Measurements from ENCODE around the gene CENPP.
"Not testable (repeated sequence)": the region's sequence is repeated elsewhere in the genome, so short reads cannot be mapped to it uniquely, and the experiment has no call there.

The CENPP gene

DNA sequence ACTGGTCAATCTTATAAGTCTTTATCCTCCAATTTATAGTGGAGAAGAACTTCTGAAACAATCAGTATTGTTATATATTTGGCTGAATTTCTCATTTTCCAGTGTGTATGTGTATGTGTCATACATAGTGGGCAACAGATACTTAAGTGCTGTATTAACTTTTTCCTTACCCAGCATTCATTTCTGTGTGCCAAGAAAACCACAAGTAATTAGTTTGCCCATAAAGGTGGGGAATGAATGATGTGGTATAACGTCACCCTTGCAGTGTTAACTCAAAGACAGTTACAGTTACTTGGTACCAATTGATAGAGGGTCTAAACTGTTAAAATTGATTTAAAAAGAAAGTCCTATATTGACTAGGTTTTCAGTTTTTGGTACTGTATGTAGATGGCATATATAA lies 76.6 kb downstream of the CENPP start:
- WGBS, 2 experiments (ENCODE audit: insufficient coverage in 2 of 2): 60% methylated on average over 1 of the region's 1 CpG; no CpG with 5 or more reads in 1 of the 2 experiments
- Histone ChIP-seq H3K4me1 (ENCODE audit: control insufficient read depth, insufficient read depth, low read length, poor library complexity, severe bottlenecking) (peaks cover 9% of the 10 kb centered on the region), H3K9me3 (ENCODE audit: control insufficient read depth, low read length) (no peaks in the 10 kb centered on the region), H3K4me3 (ENCODE audit: extremely low read depth, insufficient read depth, low read length, poor library complexity, severe bottlenecking) (no peak overlapping the region), H3K36me3 (ENCODE audit: control insufficient read depth, insufficient read depth, low read length) (no peaks in the 10 kb centered on the region), H3K27ac (ENCODE audit: low read depth, low read length, severe bottlenecking) (no peak overlapping the region)

DNA sequence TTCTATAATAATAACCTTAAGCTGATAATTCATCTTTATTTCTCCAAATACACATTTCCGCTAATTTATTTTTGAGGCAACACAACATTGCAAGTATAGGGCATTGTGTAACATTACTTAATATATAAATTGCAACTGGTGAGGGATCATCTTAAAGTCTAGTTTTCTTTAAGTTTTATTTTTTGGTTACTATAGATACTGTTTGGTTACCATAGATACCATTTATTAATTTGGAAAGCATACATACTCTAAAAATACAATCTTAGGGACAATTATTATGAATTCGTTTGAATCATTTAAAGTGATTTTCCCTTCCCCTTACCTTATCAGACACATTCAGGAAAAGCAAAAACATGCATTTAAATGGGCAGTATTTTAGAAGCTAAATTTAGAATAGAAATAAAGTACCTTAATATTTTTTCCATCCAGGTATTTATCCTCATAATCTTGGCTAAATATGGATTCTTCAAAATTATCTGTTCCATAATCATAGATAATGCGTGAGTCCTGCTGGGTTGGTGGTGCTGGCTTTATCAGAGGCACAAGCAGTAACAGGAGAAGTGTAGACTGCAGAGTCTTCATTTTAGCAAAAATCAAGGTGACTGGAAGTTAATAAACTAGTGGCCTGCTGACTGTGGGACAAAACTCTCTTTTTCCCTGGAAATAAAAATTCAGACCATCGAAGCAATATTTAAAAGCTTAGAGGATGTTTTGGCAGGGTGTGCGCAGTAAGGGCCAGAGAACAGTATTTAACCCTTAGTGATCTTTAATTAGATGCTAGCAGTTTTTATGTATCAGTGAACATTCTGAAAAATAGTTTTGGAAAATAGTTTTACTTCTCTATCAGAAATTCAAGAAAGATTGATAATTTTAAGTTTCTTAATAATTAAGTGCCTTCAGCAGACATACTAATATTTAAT lies 77.3 kb downstream of the CENPP start:
- no peak overlapping the region for H3K27ac ChIP-seq (ENCODE audit: low read depth, low read length, severe bottlenecking)
- WGBS, 2 experiments (ENCODE audit: insufficient coverage in 2 of 2): 67 to 100% methylated on average over 1 to 2 of the region's 5 CpGs
- no peak overlapping the region for H3K4me3 ChIP-seq (ENCODE audit: extremely low read depth, insufficient read depth, low read length, poor library complexity, severe bottlenecking)
- peaks cover 9% of the 10 kb centered on the region for H3K4me1 ChIP-seq (ENCODE audit: control insufficient read depth, insufficient read depth, low read length, poor library complexity, severe bottlenecking)
- no peaks in the 10 kb centered on the region for H3K36me3 ChIP-seq (ENCODE audit: control insufficient read depth, insufficient read depth, low read length)
- H3K9me3 ChIP-seq (ENCODE audit: control insufficient read depth, low read length): no peaks in the 10 kb centered on the region

DNA sequence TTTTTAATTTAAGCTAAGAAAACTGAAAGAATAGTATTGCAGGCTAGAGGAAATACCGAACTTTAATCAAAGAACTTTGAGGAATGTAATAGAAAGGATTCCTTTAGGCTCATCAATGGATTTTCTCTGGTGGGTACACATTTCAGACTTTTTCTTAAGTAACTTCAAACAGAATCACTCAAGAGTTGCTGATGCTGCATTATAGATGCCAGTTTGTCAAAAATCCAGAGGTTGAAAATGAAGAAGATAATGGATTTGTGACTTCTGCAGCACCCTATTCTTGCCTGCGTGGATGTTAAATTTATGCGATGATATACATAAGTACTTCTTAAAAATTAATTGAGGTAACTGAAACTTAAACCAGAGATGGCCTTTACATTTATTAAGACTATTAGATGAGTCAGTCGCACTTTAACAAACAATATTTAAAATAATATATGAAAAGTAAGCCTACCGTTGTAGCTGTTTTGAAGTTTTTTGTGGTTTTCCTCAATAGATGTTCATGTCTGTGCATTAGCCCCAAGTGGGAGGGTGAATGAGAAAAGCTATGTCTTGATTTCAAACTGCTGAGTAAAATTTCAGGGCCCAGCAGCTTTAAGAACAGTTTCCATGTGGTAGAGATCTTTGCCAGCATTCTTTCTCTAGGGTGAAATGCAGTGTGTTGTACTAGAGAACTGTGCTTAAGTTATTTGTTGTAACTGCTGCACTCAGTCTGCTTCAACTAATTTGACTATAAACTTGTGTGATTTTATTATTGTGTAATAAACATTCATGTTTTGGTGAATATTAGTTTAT lies 78.5 kb downstream of the CENPP start, which contains the start of gene OGN:
Gene OGN, minus strand, starts transcription at position 537 of the 795 bp plus-strand sequence. CDS start 1,171 bp downstream, outside the sequence.
- 67% methylated on average over 1 of the region's 5 CpGs; no CpG with 5 or more reads in 1 of the 2 experiments for WGBS, 2 experiments (ENCODE audit: insufficient coverage in 2 of 2)
- Histone ChIP-seq H3K4me3 (ENCODE audit: extremely low read depth, insufficient read depth, low read length, poor library complexity, severe bottlenecking) (no peak within 1 kb of the TSS), H3K9me3 (ENCODE audit: control insufficient read depth, low read length) (no peaks in the 10 kb centered on the region), H3K36me3 (ENCODE audit: control insufficient read depth, insufficient read depth, low read length) (no peaks in the 10 kb centered on the region), H3K4me1 (ENCODE audit: control insufficient read depth, insufficient read depth, low read length, poor library complexity, severe bottlenecking) (peaks cover 9% of the 10 kb centered on the region), H3K27ac (ENCODE audit: low read depth, low read length, severe bottlenecking) (no peak within 1 kb of the TSS)

DNA sequence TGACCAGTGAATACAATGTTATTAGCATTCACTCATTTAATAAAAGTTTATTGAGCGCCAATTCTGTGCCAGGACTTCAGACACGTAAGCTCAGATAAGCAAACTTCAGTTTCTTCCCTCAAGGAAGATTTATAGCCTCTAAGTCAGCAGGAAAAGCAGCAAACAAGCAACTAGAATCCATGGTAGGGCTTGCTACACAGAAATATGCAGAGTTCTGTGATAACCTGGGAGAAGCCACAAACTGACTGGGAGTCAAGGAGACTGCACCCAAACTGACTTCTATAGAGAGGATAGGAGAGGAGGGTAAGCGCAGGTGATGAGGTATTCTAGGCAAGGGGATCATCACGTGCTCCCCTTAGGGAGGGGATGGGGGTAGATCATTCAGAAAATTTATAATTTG lies 80.1 kb downstream of the CENPP start:
- peak overlapping the region; percentile 62 for H3K27ac ChIP-seq (ENCODE audit: low read depth, low read length, severe bottlenecking)
- WGBS, 2 experiments (ENCODE audit: insufficient coverage in 2 of 2): 85 to 89% methylated on average over 3 to 4 of the region's 4 CpGs
- H3K4me3 ChIP-seq (ENCODE audit: extremely low read depth, insufficient read depth, low read length, poor library complexity, severe bottlenecking): no peak overlapping the region
- no peaks in the 10 kb centered on the region for H3K36me3 ChIP-seq (ENCODE audit: control insufficient read depth, insufficient read depth, low read length)
- peaks cover 9% of the 10 kb centered on the region for H3K4me1 ChIP-seq (ENCODE audit: control insufficient read depth, insufficient read depth, low read length, poor library complexity, severe bottlenecking)
- H3K9me3 ChIP-seq (ENCODE audit: control insufficient read depth, low read length): no peaks in the 10 kb centered on the region

DNA sequence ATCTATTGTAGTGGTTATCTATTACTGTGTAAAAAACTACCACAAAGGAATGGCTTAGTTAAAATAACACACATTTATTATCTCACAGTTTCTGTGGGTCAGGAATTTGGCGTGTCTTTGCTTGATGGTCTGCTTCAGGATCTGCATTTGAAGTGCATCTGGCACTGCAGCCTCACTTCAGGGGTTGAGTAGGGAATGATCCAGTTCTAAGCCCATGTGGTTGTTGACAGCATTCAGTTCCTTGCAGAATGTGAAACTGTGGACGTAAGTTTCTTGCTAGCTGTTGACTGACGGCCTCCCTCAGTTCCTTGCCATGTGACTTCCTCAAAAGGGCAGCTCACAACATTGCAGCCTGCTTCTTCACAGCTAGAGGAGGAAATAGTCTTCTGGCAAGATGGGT lies 80.7 kb downstream of the CENPP start:
- Histone ChIP-seq H3K4me1 (ENCODE audit: control insufficient read depth, insufficient read depth, low read length, poor library complexity, severe bottlenecking) (peaks cover 9% of the 10 kb centered on the region), H3K4me3 (ENCODE audit: extremely low read depth, insufficient read depth, low read length, poor library complexity, severe bottlenecking) (no peak overlapping the region), H3K9me3 (ENCODE audit: control insufficient read depth, low read length) (no peaks in the 10 kb centered on the region), H3K36me3 (ENCODE audit: control insufficient read depth, insufficient read depth, low read length) (no peaks in the 10 kb centered on the region), H3K27ac (ENCODE audit: low read depth, low read length, severe bottlenecking) (peak overlapping the region; percentile 30)
- WGBS, 2 experiments (ENCODE audit: insufficient coverage in 2 of 2): 64 to 100% methylated on average over 1 to 2 of the region's 3 CpGs

DNA sequence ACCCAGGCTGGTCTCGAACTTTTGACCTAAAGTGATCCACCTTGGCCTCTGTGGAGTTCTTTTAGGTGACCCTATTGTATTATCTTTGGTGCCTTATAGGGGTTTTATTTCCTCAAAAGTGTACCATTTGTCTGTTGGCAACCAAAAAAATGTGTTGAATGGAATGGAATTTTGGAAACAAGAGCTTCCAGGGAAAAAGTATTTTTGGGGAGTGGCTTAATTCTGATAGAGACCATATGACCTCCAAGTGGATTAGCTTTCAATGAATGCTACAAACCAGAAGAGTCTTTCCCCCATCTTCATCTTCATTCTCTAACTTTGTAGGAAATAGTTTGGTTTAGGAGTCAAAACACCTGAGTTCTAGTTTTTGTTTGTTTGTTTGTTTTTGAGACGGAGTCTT lies 82.1 kb downstream of the CENPP start:
- peaks cover 9% of the 10 kb centered on the region for H3K4me1 ChIP-seq (ENCODE audit: control insufficient read depth, insufficient read depth, low read length, poor library complexity, severe bottlenecking)
- no peaks in the 10 kb centered on the region for H3K9me3 ChIP-seq (ENCODE audit: control insufficient read depth, low read length)
- no peak overlapping the region for H3K4me3 ChIP-seq (ENCODE audit: extremely low read depth, insufficient read depth, low read length, poor library complexity, severe bottlenecking)
- no peaks in the 10 kb centered on the region for H3K36me3 ChIP-seq (ENCODE audit: control insufficient read depth, insufficient read depth, low read length)
- no peak overlapping the region for H3K27ac ChIP-seq (ENCODE audit: low read depth, low read length, severe bottlenecking)
- 100% methylated on average over 1 of the region's 2 CpGs for WGBS, 2 experiments (ENCODE audit: insufficient coverage in 2 of 2)

DNA sequence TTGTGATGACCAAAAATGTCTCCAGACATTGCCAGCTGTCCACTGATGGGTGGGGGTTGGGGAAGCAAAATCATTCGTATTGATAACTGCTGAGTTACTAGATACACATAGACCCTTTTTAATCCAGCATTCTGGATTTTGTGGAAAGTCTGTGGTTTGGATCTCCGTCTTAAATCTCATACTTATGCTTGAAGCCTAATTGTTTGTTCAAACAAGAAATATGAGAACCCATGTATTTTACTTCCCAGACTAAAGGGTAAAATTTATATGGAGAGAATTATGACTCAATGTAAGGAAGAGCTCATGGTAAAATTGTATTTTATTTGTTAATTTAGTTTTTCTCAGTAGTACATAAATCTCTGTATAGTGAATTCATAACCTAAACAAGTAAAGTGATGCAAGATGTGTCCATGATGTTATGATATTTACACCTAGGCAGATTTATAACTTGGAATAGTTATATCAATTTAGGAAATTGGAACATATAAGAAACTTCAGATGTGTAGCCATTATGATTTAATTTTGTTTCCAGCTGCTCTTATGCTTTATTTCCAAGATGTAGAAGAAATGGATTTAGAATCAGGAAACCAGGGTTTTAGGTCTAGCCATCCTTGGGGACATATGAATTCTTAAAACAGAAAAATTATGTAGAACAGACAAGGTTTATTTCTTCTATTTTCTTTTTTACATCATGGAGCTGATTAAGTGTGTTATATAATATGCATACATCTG lies 83.2 kb downstream of the CENPP start:
- Histone ChIP-seq H3K4me1 (ENCODE audit: control insufficient read depth, insufficient read depth, low read length, poor library complexity, severe bottlenecking) (peaks cover 9% of the 10 kb centered on the region), H3K4me3 (ENCODE audit: extremely low read depth, insufficient read depth, low read length, poor library complexity, severe bottlenecking) (no peak overlapping the region), H3K27ac (ENCODE audit: low read depth, low read length, severe bottlenecking) (no peak overlapping the region), H3K36me3 (ENCODE audit: control insufficient read depth, insufficient read depth, low read length) (no peaks in the 10 kb centered on the region), H3K9me3 (ENCODE audit: control insufficient read depth, low read length) (no peaks in the 10 kb centered on the region)
- WGBS, 2 experiments (ENCODE audit: insufficient coverage in 2 of 2): no CpG with 5 or more reads among the region's 2 CpGs

DNA sequence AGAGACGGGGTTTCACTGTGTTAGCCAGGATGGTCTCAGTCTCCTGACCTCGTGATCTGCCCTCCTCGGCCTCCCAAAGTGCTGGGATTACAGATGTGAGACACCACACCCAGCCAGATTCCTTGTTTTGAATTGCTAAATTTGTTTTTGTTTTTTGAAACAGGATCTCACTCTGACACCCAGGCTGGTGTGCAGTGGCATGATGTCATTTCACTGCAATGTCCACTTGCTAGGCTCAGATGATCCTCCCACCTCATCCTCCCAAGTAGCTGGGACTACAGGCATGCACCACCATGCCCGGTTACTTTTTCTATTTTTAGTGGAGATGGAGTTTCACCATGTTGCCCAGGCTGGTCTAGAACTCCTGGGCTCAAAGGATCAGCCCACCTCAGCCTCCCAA lies 85.4 kb downstream of the CENPP start:
- H3K4me1 ChIP-seq (ENCODE audit: control insufficient read depth, insufficient read depth, low read length, poor library complexity, severe bottlenecking); H3K9me3 ChIP-seq (ENCODE audit: control insufficient read depth, low read length); H3K27ac ChIP-seq (ENCODE audit: low read depth, low read length, severe bottlenecking); H3K4me3 ChIP-seq (ENCODE audit: extremely low read depth, insufficient read depth, low read length, poor library complexity, severe bottlenecking); H3K36me3 ChIP-seq (ENCODE audit: control insufficient read depth, insufficient read depth, low read length): not testable (repeated sequence)
- 87 to 93% methylated on average over 3 to 4 of the region's 4 CpGs for WGBS, 2 experiments (ENCODE audit: insufficient coverage in 2 of 2)

DNA sequence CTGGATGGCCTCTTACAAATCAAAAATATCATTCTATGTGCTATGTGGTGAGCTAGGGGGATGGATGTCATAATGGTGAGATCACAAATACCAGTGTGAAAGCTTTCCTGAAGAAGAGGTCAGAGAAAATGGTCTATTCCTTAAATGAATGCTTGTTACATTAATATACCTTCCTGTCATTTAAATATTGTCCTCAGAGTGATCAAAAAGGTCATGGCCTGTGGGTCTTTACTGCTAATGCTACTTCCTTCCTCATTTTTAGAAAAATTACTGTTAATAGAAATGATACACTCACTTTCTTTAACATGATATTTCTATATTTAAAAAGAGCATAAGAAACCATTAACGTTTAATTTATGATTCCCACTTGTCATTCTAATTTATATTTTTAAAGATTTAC lies 88.8 kb downstream of the CENPP start:
- Histone ChIP-seq H3K4me3 (ENCODE audit: extremely low read depth, insufficient read depth, low read length, poor library complexity, severe bottlenecking) (no peak overlapping the region), H3K9me3 (ENCODE audit: control insufficient read depth, low read length) (no peaks in the 10 kb centered on the region), H3K36me3 (ENCODE audit: control insufficient read depth, insufficient read depth, low read length) (no peaks in the 10 kb centered on the region), H3K4me1 (ENCODE audit: control insufficient read depth, insufficient read depth, low read length, poor library complexity, severe bottlenecking) (no peaks in the 10 kb centered on the region), H3K27ac (ENCODE audit: low read depth, low read length, severe bottlenecking) (no peak overlapping the region)
- WGBS, 2 experiments (ENCODE audit: insufficient coverage in 2 of 2): no CpG with 5 or more reads among the region's 1 CpG

DNA sequence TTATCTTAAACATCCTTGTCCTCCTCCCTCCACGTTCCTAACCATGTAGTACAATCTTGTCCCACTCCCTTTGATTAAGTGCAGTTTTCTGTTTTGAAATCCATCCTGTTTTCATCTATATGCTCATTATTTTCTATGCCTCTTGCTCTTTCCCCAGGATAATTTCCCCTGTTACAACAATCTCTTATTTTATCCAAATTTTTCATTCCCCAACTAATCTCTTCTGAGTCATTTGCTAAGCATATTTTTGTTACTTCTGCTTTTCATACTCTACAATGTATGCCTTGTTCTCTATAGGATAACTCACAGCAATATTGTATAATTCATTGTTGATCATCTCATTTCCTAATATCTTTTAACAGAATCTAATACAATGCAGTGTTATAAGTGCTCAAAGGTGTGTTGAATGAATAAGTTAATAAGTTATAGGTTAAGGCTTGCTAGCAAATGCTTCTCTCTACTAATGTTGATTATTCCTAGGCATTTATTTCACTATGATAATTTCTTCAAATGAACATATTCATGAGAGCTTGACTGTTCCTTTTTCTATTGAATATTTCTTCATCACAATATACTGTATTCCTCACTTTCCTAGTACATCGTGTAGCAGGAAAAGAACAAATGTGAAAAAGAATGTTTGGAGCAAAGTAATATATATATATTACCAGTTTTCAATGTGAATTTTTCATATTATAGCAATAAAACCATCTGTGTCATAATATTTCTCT lies 97.0 kb downstream of the CENPP start:
- Histone ChIP-seq H3K4me3 (ENCODE audit: extremely low read depth, insufficient read depth, low read length, poor library complexity, severe bottlenecking) (no peak overlapping the region), H3K4me1 (ENCODE audit: control insufficient read depth, insufficient read depth, low read length, poor library complexity, severe bottlenecking) (no peaks in the 10 kb centered on the region), H3K27ac (ENCODE audit: low read depth, low read length, severe bottlenecking) (no peak overlapping the region), H3K9me3 (ENCODE audit: control insufficient read depth, low read length) (no peaks in the 10 kb centered on the region), H3K36me3 (ENCODE audit: control insufficient read depth, insufficient read depth, low read length) (no peaks in the 10 kb centered on the region)
- 94 to 100% methylated on average over 1 of the region's 2 CpGs for WGBS, 2 experiments (ENCODE audit: insufficient coverage in 2 of 2)
